Natural killer cell (primary cell): Measurements from ENCODE around the gene FBXL19. TPM values are rescaled to one million over a fixed set of nuclear protein-coding genes. Genes with fewer than 3 reads are reported as not detected.
A peak's percentile ranks its signal among the peaks of the same experiment; 100 is the strongest.

Experiments
- ATAC-seq, 3 donors: fragments of 150-1000 bp in 2 of 3; fragments of 200-7000 bp in 1 of 3; cut with Tn5 transposase; 1 replicate in 1 of 3; 2 replicates in 2 of 3; pipeline ENCODE4 v1.10.0; 2021; ENCODE audit warnings: mild to moderate bottlenecking in 2 of 3, moderate library complexity in 2 of 3
- DNase-seq, 2 donors: peaks; one replicate each; pipeline versions ENCODE4 v3.0.0 to v3.0.0-alpha.2; 2013 to 2021; ENCODE audit warnings: mixed read lengths in 1 of 2
- H3K27ac ChIP-seq: one replicate; pipeline ENCODE4 v1.5.1; 2013; ENCODE audit warnings: mild to moderate bottlenecking, low read length
- H3K27me3 ChIP-seq: one replicate; pipeline ENCODE4 v1.6.1; 2013; ENCODE audit warnings: low read length; ENCODE audit not compliant: control insufficient read depth, insufficient read depth
- H3K36me3 ChIP-seq: one replicate; pipeline ENCODE4 v1.6.1; 2013; ENCODE audit warnings: low read length; ENCODE audit not compliant: control insufficient read depth, insufficient read depth
- H3K4me1 ChIP-seq: one replicate; pipeline ENCODE4 v1.6.1; 2013; ENCODE audit warnings: low read length; ENCODE audit not compliant: control insufficient read depth, insufficient read depth
- H3K4me3 ChIP-seq: one replicate; pipeline ENCODE4 v1.5.1; 2013; ENCODE audit warnings: low read length
- H3K9me3 ChIP-seq: one replicate; pipeline ENCODE4 v1.6.1; 2013; ENCODE audit warnings: low read length; ENCODE audit not compliant: control insufficient read depth, insufficient read depth
- H3K27ac Mint-ChIP-seq, 2 donors: one replicate each; pipeline ENCODE4 v1.8.0; 2022; ENCODE audit warnings: mild to moderate bottlenecking in 2 of 2, mixed read lengths in 2 of 2, moderate library complexity in 1 of 2
- H3K27me3 Mint-ChIP-seq, 2 donors: one replicate each; pipeline ENCODE4 v1.8.0; 2022; ENCODE audit warnings: low read depth in 2 of 2, mixed read lengths in 2 of 2
- H3K36me3 Mint-ChIP-seq: one replicate; pipeline ENCODE4 v1.8.0; 2022; ENCODE audit warnings: mixed read lengths
- H3K4me1 Mint-ChIP-seq, 2 donors: one replicate each; pipeline ENCODE4 v1.8.0; 2022; ENCODE audit warnings: mixed read lengths in 2 of 2
- H3K4me3 Mint-ChIP-seq: one replicate; pipeline ENCODE4 v1.8.0; 2022; ENCODE audit warnings: mild to moderate bottlenecking, moderate library complexity, mixed read lengths
- H3K9me3 Mint-ChIP-seq, 2 donors: one replicate each; pipeline ENCODE4 v1.8.0; 2022; ENCODE audit warnings: mixed read lengths in 2 of 2
- CTCF ChIP-seq: fragments of 200-600 bp; IDR thresholded peaks from one replicate; pipeline ENCODE4 v1.8.0; 2022; ENCODE audit warnings: antibody characterized with exemption
- WGBS: methylation state at CpG from one replicate; pipeline ENCODE4 v1.1.7; 2013; ENCODE audit warnings: missing lambda C conversion rate; ENCODE audit not compliant: insufficient coverage; 5-methylcytosine and 5-hydroxymethylcytosine counted together
- intact Hi-C: fragments of 100-400 bp; cut with micrococcal nuclease; formaldehyde crosslinking; loops from one replicate; pipeline ENCODE4 v1.14.2; 2022
- total RNA-seq, 4 donors: library from RNA; stranded (reverse); fragments of 120-200 nt in 1 of 4; gene quantifications; one replicate each; pipeline versions ENCODE4 v1.2.3 to v1.2.4, GENCODE V29; 2013 to 2022

The FBXL19 gene
- total RNA-seq, 3 donors from 2014 or later (not counting 1 experiment from before 2014, with no cell fraction given): 10.1 to 13.3 (median 12.4) TPM

GRCh38 chr16:30902029-30902972 is 21.1 kb upstream of the FBXL19 start:
- Mint-ChIP-seq H3K4me1 (peaks cover 24 to 27% of the 10 kb centered on the region in 2 donors), H3K27me3 (no peaks in the 10 kb centered on the region), H3K27ac (peak overlapping the region; percentile 96 to 99), H3K9me3 (peaks cover 2% of the 10 kb centered on the region in 2 donors), H3K36me3 (no peaks in the 10 kb centered on the region), H3K4me3 (peak overlapping the region; percentile 99)
- no peak for TF ChIP-seq CTCF
- Histone ChIP-seq H3K9me3 (no peaks in the 10 kb centered on the region), H3K4me3 (peak overlapping the region; percentile 51), H3K36me3 (no peaks in the 10 kb centered on the region), H3K27me3 (no peaks in the 10 kb centered on the region), H3K4me1 (peaks cover 43% of the 10 kb centered on the region), H3K27ac (peak overlapping the region; percentile 85)
- intact Hi-C loops: loop anchor here (2.0 kb wide), 1 partner anchor 28 kb away; no protein-coding TSS in a partner anchor
- 6% methylated on average over 99 of the region's 99 CpGs for WGBS
- peak; percentile 86 to 93 (median 90) for ATAC-seq
- DNase-seq: peak; percentile 68 to 82

GRCh38 chr16:30903002-30903401 is 20.4 kb upstream of the FBXL19 start:
- Mint-ChIP-seq H3K27ac (peak overlapping the region; percentile 96 to 99), H3K27me3 (no peaks in the 10 kb centered on the region), H3K4me1 (peaks cover 28 to 30% of the 10 kb centered on the region in 2 donors), H3K4me3 (peak overlapping the region; percentile 99), H3K36me3 (no peaks in the 10 kb centered on the region), H3K9me3 (peaks cover 2% of the 10 kb centered on the region in 2 donors)
- Histone ChIP-seq H3K36me3 (no peaks in the 10 kb centered on the region), H3K27me3 (no peaks in the 10 kb centered on the region), H3K27ac (peak overlapping the region; percentile 85), H3K9me3 (no peaks in the 10 kb centered on the region), H3K4me3 (no peak overlapping the region), H3K4me1 (peaks cover 44% of the 10 kb centered on the region)
- no peak for TF ChIP-seq CTCF
- ATAC-seq (peak in 1 of 3 donors; percentile 25), DNase-seq (peak in 1 of 2 donors; percentile 46)
- intact Hi-C loops: loop anchor here (2.0 kb wide), 1 partner anchor 28 kb away; no protein-coding TSS in a partner anchor
- 55% methylated on average over 4 of the region's 4 CpGs for WGBS

- peak overlapping the region; percentile 99 for H3K4me3 Mint-ChIP-seq
- intact Hi-C loops: loop anchor here (2.0 kb wide), 1 partner anchor 29 kb away; no protein-coding TSS in a partner anchor
- peaks cover 2% of the 10 kb centered on the region in 2 donors for H3K9me3 Mint-ChIP-seq
- Histone ChIP-seq H3K9me3 (no peaks in the 10 kb centered on the region), H3K27ac (peak overlapping the region; percentile 85), H3K36me3 (no peaks in the 10 kb centered on the region), H3K4me1 (peaks cover 47% of the 10 kb centered on the region), H3K4me3 (no peak overlapping the region), H3K27me3 (no peaks in the 10 kb centered on the region)
- no peak for TF ChIP-seq CTCF
- WGBS: 42% methylated on average over 4 of the region's 4 CpGs
- peak overlapping the region; percentile 96 to 99 for H3K27ac Mint-ChIP-seq
- peaks cover 29 to 31% of the 10 kb centered on the region in 2 donors for H3K4me1 Mint-ChIP-seq
- H3K27me3 Mint-ChIP-seq: no peaks in the 10 kb centered on the region
- no peak for ATAC-seq
- no peaks in the 10 kb centered on the region for H3K36me3 Mint-ChIP-seq
- DNase-seq: peak in 1 of 2 donors; percentile 43
These were observed 19.8 kb upstream of the FBXL19 start for GRCh38 chr16:30903596-30903995.
